ENCODE data around the gene DERL2.
"Not testable (repeated sequence)": the region's sequence is repeated elsewhere in the genome, so short reads cannot be mapped to it uniquely, and the experiment has no call there.

DNA sequence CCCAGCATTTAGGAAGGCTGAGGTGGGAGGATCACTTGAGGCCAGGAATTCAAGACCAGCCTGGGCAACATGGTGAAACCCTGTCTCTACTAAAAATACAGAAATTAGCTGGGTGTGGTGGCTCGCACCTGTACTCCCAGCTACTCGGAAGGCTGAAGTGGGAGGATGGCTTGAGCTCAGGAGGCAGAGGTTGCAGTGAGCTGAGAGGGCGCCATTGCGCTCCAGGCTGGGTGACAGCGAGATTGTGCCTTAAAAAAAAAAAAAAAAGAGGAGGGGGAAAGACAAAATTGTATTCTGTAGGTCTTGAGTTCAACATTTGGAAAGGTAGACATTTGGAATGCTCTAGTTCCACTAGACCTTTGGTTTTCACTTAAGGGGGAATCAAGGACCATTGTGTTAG is 54.7 kb downstream of the DERL2 start:
- TF ChIP-seq, protein P1, sequence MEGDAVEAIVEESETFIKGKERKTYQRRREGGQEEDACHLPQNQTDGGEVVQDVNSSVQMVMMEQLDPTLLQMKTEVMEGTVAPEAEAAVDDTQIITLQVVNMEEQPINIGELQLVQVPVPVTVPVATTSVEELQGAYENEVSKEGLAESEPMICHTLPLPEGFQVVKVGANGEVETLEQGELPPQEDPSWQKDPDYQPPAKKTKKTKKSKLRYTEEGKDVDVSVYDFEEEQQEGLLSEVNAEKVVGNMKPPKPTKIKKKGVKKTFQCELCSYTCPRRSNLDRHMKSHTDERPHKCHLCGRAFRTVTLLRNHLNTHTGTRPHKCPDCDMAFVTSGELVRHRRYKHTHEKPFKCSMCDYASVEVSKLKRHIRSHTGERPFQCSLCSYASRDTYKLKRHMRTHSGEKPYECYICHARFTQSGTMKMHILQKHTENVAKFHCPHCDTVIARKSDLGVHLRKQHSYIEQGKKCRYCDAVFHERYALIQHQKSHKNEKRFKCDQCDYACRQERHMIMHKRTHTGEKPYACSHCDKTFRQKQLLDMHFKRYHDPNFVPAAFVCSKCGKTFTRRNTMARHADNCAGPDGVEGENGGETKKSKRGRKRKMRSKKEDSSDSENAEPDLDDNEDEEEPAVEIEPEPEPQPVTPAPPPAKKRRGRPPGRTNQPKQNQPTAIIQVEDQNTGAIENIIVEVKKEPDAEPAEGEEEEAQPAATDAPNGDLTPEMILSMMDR (IDR thresholded peaks at IDR 0.05), result not testable (repeated sequence)
- not testable (repeated sequence) for TF ChIP-seq POLR2A (IDR thresholded peaks at IDR 0.05)

Measured in lower leg skin (tissue), 3 donors.